ENCODE results near the gene ZNF101.

Gene ZNF101

GRCh38 chr19:19668230-19669012, at the start of gene ZNF101:
Gene ZNF101 (plus strand): TSS chr19:19668839. CDS start chr19:19668964, 125 bp downstream.
- peak; percentile 92 for DNase-seq (ENCODE audit: low read depth)

GRCh38 chr19:19619181-19619848, 49.3 kb upstream of the ZNF101 start:
- no peak for DNase-seq (ENCODE audit: low read depth)

GRCh38 chr19:19619849-19620210, 48.8 kb upstream of the ZNF101 start:
- DNase-seq (ENCODE audit: low read depth), result no peak

DNA sequence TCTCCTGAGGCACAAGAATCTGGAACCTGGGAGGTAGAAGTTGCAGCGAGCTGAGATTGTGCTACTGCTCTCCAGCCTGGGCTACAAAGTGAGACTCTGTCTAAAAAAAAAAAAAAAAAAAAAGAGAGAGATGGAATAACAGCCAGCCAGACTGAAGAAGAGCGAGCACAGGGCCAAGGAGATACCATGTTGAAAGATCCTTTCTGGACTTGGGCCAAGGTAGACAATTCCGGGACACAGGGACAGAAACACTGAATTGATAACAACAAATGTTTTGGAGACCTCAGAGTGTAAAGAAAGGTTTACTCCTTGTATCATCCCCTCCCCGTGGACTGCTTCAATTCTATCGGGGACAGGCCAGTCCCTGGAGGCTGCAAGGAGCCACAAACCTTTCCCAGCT, 45.3 kb upstream of the ZNF101 start:
- no peak for DNase-seq (ENCODE audit: low read depth)

GRCh38 chr19:19624032-19624570, 44.5 kb upstream of the ZNF101 start:
- DNase-seq (ENCODE audit: low read depth), result no peak

DNA sequence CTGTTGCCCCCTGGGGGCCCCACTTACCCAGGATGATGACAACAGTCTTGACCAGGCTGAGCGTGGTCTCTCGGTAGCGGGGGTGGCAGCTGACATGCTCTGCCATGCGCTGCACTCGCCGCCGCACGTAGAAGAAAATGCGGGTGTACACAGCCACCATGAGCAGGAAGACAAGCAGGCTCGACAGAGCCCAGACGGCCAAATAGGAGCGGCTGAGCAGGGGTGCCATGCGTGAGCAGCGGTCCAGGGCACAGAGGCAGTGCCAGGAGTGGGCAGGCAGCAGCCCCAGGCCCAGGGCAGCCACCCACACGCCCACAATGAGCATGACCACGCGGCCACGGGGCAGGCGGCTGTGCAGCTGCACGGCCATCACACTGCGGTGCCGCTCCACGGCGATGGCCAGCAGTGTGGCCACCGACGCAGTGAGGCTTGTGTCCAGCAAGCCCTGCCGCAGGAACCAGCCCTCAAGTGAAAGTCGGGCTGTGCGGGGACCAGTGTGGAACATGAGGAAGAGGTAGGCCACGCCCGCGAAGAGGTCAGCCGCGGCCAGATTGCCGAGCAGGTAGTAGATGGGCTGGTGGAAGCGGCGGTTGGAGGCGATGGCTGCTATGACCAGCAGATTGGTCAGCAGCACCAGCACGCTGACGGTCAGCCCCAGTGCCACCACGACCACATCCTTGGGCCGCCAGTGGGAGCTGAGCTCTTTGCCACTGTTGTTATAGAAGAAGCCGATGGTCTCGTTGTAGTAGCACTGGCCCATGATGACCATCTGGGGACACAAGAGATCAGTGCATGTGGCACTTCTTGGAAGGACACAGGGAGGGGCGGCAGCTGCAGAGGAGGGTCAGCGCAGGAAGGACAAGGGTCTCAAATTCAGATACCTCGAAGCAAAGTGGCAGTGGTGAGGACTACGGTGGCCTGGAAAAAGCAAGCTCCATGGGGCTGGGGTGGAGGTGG, 41.8 kb upstream of the ZNF101 start:
- no peak for DNase-seq (ENCODE audit: low read depth)

DNA sequence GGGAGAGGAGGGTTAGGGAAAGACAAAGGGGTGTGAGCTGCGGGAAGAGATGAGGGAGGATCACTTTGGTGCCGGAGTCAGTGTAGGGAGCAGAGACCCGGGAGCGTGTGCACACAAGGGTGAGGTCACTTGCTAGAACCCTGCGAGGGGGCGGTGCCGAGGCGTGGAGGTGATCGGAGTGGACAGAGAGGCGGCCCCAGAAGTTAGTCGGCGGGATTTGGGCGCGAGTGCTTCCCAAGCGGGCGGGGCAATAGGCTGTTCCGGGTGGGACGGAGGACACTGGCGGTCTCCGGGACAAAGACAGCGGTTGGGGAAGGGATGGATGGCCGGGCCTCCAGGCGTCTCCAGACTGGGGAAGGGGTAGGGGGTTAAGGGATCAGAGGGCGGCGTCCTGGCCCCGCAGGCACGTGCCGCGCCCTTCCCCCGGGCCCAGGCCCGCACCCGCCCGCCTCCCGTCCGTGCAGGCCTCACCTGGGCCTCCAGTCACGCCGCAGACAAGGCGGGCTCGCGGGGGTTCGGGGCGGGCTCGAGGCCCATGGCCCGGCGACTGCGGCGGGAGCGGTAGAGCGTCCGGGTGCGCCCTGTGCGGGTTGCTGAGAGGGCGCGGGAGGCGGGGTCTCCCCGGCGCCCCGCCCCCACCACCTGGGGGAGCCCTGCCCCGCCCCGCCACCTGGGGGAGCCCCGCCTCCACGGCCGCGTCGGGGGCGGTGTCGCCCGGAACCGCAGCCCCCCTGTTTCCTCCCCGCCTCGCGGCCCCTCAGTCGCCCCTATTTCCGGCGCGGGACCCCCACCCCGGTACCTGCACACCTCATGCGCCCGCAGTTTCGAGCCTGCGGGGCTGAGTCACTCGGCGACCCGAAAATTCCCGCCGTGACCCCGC, 40.8 kb upstream of the ZNF101 start, which contains the start of gene LPAR2:
TSS of gene LPAR2 (minus strand) at position 600 of the 880 bp plus-strand sequence. CDS start 945 bp downstream, outside the sequence.
- peak; percentile 78 for DNase-seq (ENCODE audit: low read depth)

DNA sequence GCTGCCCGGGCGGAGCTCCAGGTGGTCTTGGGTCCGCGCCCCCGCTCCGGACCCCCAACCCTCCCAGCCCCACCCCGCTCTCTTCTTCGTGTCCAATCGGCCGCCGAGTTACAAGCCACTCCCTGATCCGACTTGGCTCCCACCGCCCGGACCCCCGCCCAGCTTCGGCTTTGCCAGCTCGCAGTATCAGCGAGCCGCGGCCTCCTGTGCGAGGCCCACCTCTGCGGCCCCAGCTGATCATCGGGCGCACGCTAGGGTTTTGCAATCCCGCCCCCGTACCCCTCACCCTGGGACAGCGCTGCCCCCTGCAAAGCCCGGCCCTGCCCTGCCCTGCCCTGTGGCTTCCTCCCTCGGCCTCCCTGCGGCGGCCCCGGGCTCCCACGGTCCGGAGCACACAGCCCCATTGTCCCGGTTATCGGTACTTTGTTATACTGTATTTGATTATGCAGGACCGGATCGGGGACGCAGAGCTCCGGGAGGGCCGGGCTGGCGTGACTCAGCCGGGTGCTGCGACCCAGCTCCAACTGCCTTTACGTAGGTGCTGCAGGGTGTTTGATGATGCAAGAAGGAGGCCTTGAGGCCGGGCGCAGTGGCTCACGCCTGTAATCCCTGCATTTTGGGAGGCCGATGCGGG, 40.0 kb upstream of the ZNF101 start:
- peak; percentile 37 for DNase-seq (ENCODE audit: low read depth)

DNA sequence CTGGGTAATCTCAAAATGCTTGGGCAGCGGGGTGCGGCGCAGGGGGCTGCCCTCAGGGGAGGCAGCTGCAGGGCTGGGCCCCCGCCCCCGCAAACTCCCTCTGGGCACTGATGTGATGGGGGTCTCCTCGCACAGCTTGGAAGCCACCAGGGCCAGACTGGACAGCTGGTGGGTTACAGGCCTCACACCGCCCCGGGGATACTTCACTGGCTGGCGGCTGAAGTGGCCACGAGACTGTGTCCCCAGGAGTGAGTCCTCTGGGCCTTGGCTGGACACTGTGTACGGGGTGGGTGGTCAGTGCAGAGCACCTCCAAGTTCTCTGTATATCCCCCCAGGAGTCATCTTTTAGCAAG, 38.6 kb upstream of the ZNF101 start:
- DNase-seq (ENCODE audit: low read depth), result no peak

- no peak for DNase-seq (ENCODE audit: low read depth)
Observed at GRCh38 chr19:19630426-19630825, 38.2 kb upstream of the ZNF101 start.

GRCh38 chr19:19631346-19631745, 37.3 kb upstream of the ZNF101 start:
- no peak for DNase-seq (ENCODE audit: low read depth)

GRCh38 chr19:19632661-19633060, 36.0 kb upstream of the ZNF101 start:
- no peak for DNase-seq (ENCODE audit: low read depth)

GRCh38 chr19:19633711-19634515, 34.7 kb upstream of the ZNF101 start:
- DNase-seq (ENCODE audit: low read depth), result no peak

GRCh38 chr19:19634516-19635312, 33.9 kb upstream of the ZNF101 start:
- no peak for DNase-seq (ENCODE audit: low read depth)

GRCh38 chr19:19635313-19635702, 33.3 kb upstream of the ZNF101 start:
- no peak for DNase-seq (ENCODE audit: low read depth)

- DNase-seq (ENCODE audit: low read depth), result no peak
Observed at GRCh38 chr19:19636573-19637185, 32.0 kb upstream of the ZNF101 start.

DNA sequence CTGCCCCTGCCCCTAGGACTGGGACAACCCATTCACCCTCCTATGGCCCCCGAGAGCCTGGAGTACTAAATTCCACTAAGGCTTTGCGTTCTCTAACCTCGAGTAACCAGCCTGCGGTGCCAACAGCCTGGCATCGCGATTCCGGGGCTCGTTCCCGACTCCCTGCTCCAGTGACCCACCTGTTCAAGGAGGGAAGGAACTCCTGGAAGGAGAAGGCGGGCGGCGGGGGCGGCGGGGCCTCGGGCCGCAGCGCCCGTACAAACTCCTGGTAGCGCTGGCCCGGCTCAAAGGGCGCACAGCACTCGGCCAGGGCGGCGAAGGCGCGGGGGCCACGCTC, 31.5 kb upstream of the ZNF101 start:
- no peak for DNase-seq (ENCODE audit: low read depth)

DNA sequence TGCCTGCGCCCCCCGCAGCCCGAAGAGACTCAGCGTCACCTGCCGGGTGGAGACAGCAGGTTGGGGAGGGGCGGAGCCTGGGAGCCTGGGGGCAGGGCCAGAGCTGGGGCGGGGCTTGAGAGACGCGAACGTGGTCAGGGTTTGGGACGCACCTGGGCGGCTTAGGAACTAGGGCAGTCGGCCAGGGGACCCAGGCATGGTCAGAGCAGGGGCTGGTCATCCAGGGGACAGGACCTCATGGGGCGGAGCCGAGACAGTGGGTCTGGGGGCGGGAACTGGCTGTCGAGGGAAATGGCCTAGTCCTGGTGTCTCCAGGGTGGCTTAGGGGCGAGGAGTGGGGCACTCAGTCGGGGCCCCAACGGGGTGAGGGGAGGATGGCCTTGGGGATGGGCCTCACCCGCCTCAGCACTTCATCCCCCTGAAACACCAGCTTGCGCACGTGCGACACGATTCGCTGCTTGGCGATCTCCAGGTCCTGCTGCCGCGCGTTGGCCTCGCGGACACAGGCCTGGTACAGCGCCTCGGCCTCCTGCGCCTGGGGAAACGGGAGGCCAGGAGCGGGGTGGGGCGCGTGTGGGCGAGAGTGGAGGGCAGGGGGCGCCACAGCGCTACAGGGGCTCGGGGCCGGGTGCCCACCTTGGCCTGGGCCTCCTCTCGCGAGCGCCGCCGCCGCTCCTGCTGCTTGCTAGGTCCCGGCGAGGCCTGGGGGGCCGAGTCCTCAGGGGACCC, 31.0 kb upstream of the ZNF101 start:
- no peak for DNase-seq (ENCODE audit: low read depth)
